HTR-8/SVneo (cell line): ENCODE results near the gene FAAP20.

Experiments
- DNase-seq: peaks from one replicate; pipeline ENCODE4 v3.0.0; 2011; ENCODE audit warnings: low spot score, mixed read lengths; ENCODE audit not compliant: insufficient read length
- FAIRE-seq: peaks from 2 replicates; lab custom pipeline; 2011; peaks lifted over from hg19 to GRCh38; lab: Jason Lieb, UNC

The FAAP20 gene

GRCh38 chr1:2194319-2194897 is at the start of gene FAAP20:
FAAP20 (minus strand) TSS chr1:2194772; CDS start chr1:2194749, 23 bp downstream.
- FAIRE-seq (no peak), DNase-seq (peak; percentile 65)

GRCh38 chr1:2242814-2243725 is 48.5 kb upstream of the FAAP20 start:
- DNase-seq (no peak), FAIRE-seq (no peak)

- FAIRE-seq (no peak), DNase-seq (no peak)
Measured at GRCh38 chr1:2241820-2242219, 47.2 kb upstream of the FAAP20 start.

GRCh38 chr1:2240270-2241156 is 45.9 kb upstream of the FAAP20 start:
- no peak for DNase-seq
- FAIRE-seq: no peak

- no peak for DNase-seq
- no peak for FAIRE-seq
Measured at GRCh38 chr1:2239384-2239985, 44.9 kb upstream of the FAAP20 start.

GRCh38 chr1:2239013-2239370 is 44.4 kb upstream of the FAAP20 start:
- FAIRE-seq (no peak), DNase-seq (no peak)

GRCh38 chr1:2238361-2239012 is 43.9 kb upstream of the FAAP20 start:
- DNase-seq: no peak
- FAIRE-seq: no peak

- no peak for DNase-seq
- no peak for FAIRE-seq
Measured at GRCh38 chr1:2237773-2238172, 43.2 kb upstream of the FAAP20 start.

- no peak for DNase-seq
- no peak for FAIRE-seq
Measured at GRCh38 chr1:2236695-2237677, 42.4 kb upstream of the FAAP20 start.

- DNase-seq (no peak), FAIRE-seq (no peak)
Measured at GRCh38 chr1:2235300-2235998, 40.9 kb upstream of the FAAP20 start.

GRCh38 chr1:2234762-2235113 is 40.2 kb upstream of the FAAP20 start:
- no peak for DNase-seq
- no peak for FAIRE-seq

GRCh38 chr1:2233997-2234761 is 39.6 kb upstream of the FAAP20 start:
- FAIRE-seq: no peak
- no peak for DNase-seq

GRCh38 chr1:2233468-2233867 is 38.9 kb upstream of the FAAP20 start:
- no peak for FAIRE-seq
- no peak for DNase-seq

GRCh38 chr1:2232916-2233438 is 38.4 kb upstream of the FAAP20 start:
- FAIRE-seq: no peak
- DNase-seq: no peak

- DNase-seq (no peak), FAIRE-seq (no peak)
Measured at GRCh38 chr1:2232255-2232915, 37.8 kb upstream of the FAAP20 start.

GRCh38 chr1:2231532-2232254 is 37.1 kb upstream of the FAAP20 start:
- peak; percentile 53 for DNase-seq
- peak; percentile 69 for FAIRE-seq
